ENCODE measurements around the gene NENF. TPM values are rescaled to one million over a fixed set of nuclear protein-coding genes. Genes with fewer than 3 reads are reported as not detected.

NENF gene
- total and polyA plus RNA-seq, 4 donors = 6.6 to 44.3 (median 16.0) TPM

GRCh38 chr1:212421165-212421564, 11.6 kb upstream of the NENF start:
- Histone ChIP-seq H3K27me3 (ENCODE audit: control insufficient read depth in 4 of 4, insufficient read depth in 4 of 4, low read length in 3 of 4) (no peaks in the 10 kb centered on the region), H3K9me3 (ENCODE audit: control insufficient read depth in 4 of 4, low read length in 3 of 4) (no peaks in the 10 kb centered on the region), H3K27ac (ENCODE audit: low read depth in 1 of 2, low read length in 2 of 2) (no peak overlapping the region), H3K4me1 (ENCODE audit: control insufficient read depth in 4 of 4, insufficient read depth in 4 of 4, low read length in 3 of 4) (no peaks in the 10 kb centered on the region), H3K9ac (ENCODE audit: low read depth in 1 of 2, low read length in 2 of 2) (no peak overlapping the region), H3K4me3 (ENCODE audit: low read depth in 1 of 3, low read length in 3 of 3) (no peak overlapping the region), H3K36me3 (ENCODE audit: control insufficient read depth in 4 of 4, insufficient read depth in 3 of 4, low read depth in 1 of 4, low read length in 3 of 4) (no peaks in the 10 kb centered on the region)
- WGBS = 80% methylated on average over 2 of the region's 2 CpGs
- DNase-seq (ENCODE audit: low spot score) = no peak
- no peak for TF ChIP-seq RAD21 (IDR thresholded peaks at IDR 0.05)
- TF ChIP-seq ATF3 (IDR thresholded peaks at IDR 0.05) = no peak
- no peak for TF ChIP-seq NR2F2 (IDR thresholded peaks at IDR 0.05)
- TF ChIP-seq FOXA2 (IDR thresholded peaks at IDR 0.05) = no peak

GRCh38 chr1:212423879-212424278, 8.8 kb upstream of the NENF start:
- 81% methylated on average over 3 of the region's 3 CpGs for WGBS
- no peak overlapping the region for H3K9ac ChIP-seq (ENCODE audit: low read depth in 1 of 2, low read length in 2 of 2)
- no peak for DNase-seq (ENCODE audit: low spot score)
- no peak overlapping the region for H3K27ac ChIP-seq (ENCODE audit: low read depth in 1 of 2, low read length in 2 of 2)
- no peak overlapping the region for H3K4me3 ChIP-seq (ENCODE audit: low read depth in 1 of 3, low read length in 3 of 3)
- H3K4me1 ChIP-seq (ENCODE audit: control insufficient read depth in 4 of 4, insufficient read depth in 4 of 4, low read length in 3 of 4) = no peaks in the 10 kb centered on the region
- no peaks in the 10 kb centered on the region for H3K36me3 ChIP-seq (ENCODE audit: control insufficient read depth in 4 of 4, insufficient read depth in 3 of 4, low read depth in 1 of 4, low read length in 3 of 4)
- no peaks in the 10 kb centered on the region for H3K27me3 ChIP-seq (ENCODE audit: control insufficient read depth in 4 of 4, insufficient read depth in 4 of 4, low read length in 3 of 4)
- TF ChIP-seq SP1 (IDR thresholded peaks at IDR 0.05) = no peak
- no peak for TF ChIP-seq NR2F2 (IDR thresholded peaks at IDR 0.05)
- no peak for TF ChIP-seq ZBTB33 (IDR thresholded peaks at IDR 0.05)
- no peak for TF ChIP-seq EGR1 (IDR thresholded peaks at IDR 0.05; ENCODE audit: low read depth in 2 of 2)
- no peak for TF ChIP-seq HNF4A (conservative IDR thresholded peaks at IDR 0.05)
- no peak for TF ChIP-seq FOXA2 (IDR thresholded peaks at IDR 0.05)
- TF ChIP-seq CTCF (IDR thresholded peaks at IDR 0.05; ENCODE audit: low read depth, low read length, missing input control) = no peak
- no peak for TF ChIP-seq ATF3 (IDR thresholded peaks at IDR 0.05)
- no peak for TF ChIP-seq FOXA1 (IDR thresholded peaks at IDR 0.05)
- no peak for TF ChIP-seq JUND (IDR thresholded peaks at IDR 0.05)
- H3K9me3 ChIP-seq (ENCODE audit: control insufficient read depth in 4 of 4, low read length in 3 of 4) = no peaks in the 10 kb centered on the region

- Histone ChIP-seq H3K4me3 (ENCODE audit: low read depth in 1 of 3, low read length in 3 of 3) (no peak overlapping the region), H3K9me3 (ENCODE audit: control insufficient read depth in 4 of 4, low read length in 3 of 4) (no peaks in the 10 kb centered on the region), H3K27me3 (ENCODE audit: control insufficient read depth in 4 of 4, insufficient read depth in 4 of 4, low read length in 3 of 4) (no peaks in the 10 kb centered on the region), H3K4me1 (ENCODE audit: control insufficient read depth in 4 of 4, insufficient read depth in 4 of 4, low read length in 3 of 4) (peaks cover 0 to 9% (median 3%) of the 10 kb centered on the region in 4 donors), H3K27ac (ENCODE audit: low read depth in 1 of 2, low read length in 2 of 2) (no peak overlapping the region), H3K36me3 (ENCODE audit: control insufficient read depth in 4 of 4, insufficient read depth in 3 of 4, low read depth in 1 of 4, low read length in 3 of 4) (no peaks in the 10 kb centered on the region), H3K9ac (ENCODE audit: low read depth in 1 of 2, low read length in 2 of 2) (no peak overlapping the region)
- 67% methylated on average over 5 of the region's 5 CpGs for whole genome bisulfite sequencing
- no peak for DNase-seq (ENCODE audit: low spot score)
- no peak for TF ChIP-seq HNF4G (IDR thresholded peaks at IDR 0.05)
- TF ChIP-seq NR2F2 (IDR thresholded peaks at IDR 0.05) = no peak
- no peak for TF ChIP-seq FOXA1 (IDR thresholded peaks at IDR 0.05)
- TF ChIP-seq YY1 (IDR thresholded peaks at IDR 0.05) = no peak
- TF ChIP-seq CTCF (IDR thresholded peaks at IDR 0.05; ENCODE audit: low read depth, low read length, missing input control) = no peak
- TF ChIP-seq RAD21 (IDR thresholded peaks at IDR 0.05) = no peak
- TF ChIP-seq MAX (IDR thresholded peaks at IDR 0.05) = no peak
- no peak for TF ChIP-seq EGR1 (IDR thresholded peaks at IDR 0.05; ENCODE audit: low read depth in 2 of 2)
- TF ChIP-seq FOXA2 (IDR thresholded peaks at IDR 0.05) = no peak
- TF ChIP-seq GABPA (IDR thresholded peaks at IDR 0.05 in 1 of 2, conservative IDR thresholded peaks at IDR 0.05 in 1 of 2) = no peak
- no peak for TF ChIP-seq HNF4A (conservative IDR thresholded peaks at IDR 0.05)
- TF ChIP-seq REST (IDR thresholded peaks at IDR 0.05) = no peak
- TF ChIP-seq SP1 (IDR thresholded peaks at IDR 0.05) = no peak
- TF ChIP-seq RXRA (IDR thresholded peaks at IDR 0.05) = no peak
- TF ChIP-seq JUND (IDR thresholded peaks at IDR 0.05) = no peak
Measured at GRCh38 chr1:212428496-212428895, 4.2 kb upstream of the NENF start.
